Measurements from ENCODE around the gene CNOT2.

The CNOT2 gene

DNA sequence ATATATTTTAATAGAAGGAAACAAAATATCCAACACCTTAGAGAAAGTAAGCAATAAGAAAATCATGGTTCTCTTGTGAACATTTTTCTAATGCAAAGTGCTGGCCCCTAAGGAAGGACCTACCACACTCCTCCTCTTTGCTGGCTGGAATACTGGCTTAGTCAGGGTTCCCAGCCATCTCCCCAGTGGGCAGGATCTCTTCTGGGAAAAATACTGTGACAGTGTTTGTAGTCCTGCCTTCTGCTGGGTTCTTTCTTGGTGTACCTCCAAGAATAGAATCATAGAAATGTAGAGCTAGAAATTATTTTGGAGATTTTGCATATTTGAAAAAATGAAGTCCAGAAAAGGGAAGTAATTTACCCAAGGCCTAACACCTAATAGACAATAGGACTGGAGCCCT, 154.8 kb downstream of the CNOT2 start:
- TF ChIP-seq POLR2AphosphoS5 (IDR thresholded peaks at IDR 0.05; ENCODE audit: low read depth, low read length) (no peak), FOXP2 (optimal IDR thresholded peaks at IDR 0.05; ENCODE audit: borderline replicate concordance, extremely low read depth, extremely low read length, insufficient read depth) (no peak), SIN3A (IDR thresholded peaks at IDR 0.05; ENCODE audit: borderline replicate concordance, insufficient read depth, low read length) (no peak), TAF1 (IDR thresholded peaks at IDR 0.05; ENCODE audit: borderline replicate concordance, insufficient read depth, low read length) (no peak)
- TF ChIP-seq, protein P1, sequence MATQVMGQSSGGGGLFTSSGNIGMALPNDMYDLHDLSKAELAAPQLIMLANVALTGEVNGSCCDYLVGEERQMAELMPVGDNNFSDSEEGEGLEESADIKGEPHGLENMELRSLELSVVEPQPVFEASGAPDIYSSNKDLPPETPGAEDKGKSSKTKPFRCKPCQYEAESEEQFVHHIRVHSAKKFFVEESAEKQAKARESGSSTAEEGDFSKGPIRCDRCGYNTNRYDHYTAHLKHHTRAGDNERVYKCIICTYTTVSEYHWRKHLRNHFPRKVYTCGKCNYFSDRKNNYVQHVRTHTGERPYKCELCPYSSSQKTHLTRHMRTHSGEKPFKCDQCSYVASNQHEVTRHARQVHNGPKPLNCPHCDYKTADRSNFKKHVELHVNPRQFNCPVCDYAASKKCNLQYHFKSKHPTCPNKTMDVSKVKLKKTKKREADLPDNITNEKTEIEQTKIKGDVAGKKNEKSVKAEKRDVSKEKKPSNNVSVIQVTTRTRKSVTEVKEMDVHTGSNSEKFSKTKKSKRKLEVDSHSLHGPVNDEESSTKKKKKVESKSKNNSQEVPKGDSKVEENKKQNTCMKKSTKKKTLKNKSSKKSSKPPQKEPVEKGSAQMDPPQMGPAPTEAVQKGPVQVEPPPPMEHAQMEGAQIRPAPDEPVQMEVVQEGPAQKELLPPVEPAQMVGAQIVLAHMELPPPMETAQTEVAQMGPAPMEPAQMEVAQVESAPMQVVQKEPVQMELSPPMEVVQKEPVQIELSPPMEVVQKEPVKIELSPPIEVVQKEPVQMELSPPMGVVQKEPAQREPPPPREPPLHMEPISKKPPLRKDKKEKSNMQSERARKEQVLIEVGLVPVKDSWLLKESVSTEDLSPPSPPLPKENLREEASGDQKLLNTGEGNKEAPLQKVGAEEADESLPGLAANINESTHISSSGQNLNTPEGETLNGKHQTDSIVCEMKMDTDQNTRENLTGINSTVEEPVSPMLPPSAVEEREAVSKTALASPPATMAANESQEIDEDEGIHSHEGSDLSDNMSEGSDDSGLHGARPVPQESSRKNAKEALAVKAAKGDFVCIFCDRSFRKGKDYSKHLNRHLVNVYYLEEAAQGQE (IDR thresholded peaks at IDR 0.05; ENCODE audit: insufficient read depth in 1 of 2, low read depth in 2 of 2, low read length in 2 of 2): no peak

DNA sequence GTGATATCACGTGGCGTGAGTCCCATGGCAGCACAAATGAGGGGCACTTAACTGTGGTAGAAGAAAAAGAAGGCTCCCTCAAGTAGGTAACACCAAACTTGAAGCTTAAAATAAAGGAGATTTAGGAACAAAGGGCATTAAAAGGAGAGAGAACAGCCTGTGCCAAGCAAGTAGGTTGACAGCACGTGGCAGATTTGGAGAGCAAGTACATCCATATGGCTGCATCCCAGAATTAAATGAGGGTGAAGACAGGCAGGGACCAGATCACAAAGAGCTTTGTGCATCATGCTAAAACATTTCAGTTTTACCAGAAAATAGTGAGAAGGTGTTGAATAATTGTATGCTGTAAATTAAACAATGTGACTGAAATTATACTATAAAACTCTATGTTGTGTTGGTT, 155.6 kb downstream of the CNOT2 start:
- TF ChIP-seq POLR2AphosphoS5 (IDR thresholded peaks at IDR 0.05; ENCODE audit: low read depth, low read length) (no peak), SIN3A (IDR thresholded peaks at IDR 0.05; ENCODE audit: borderline replicate concordance, insufficient read depth, low read length) (no peak), TAF1 (IDR thresholded peaks at IDR 0.05; ENCODE audit: borderline replicate concordance, insufficient read depth, low read length) (no peak), FOXP2 (optimal IDR thresholded peaks at IDR 0.05; ENCODE audit: borderline replicate concordance, extremely low read depth, extremely low read length, insufficient read depth) (no peak)
- TF ChIP-seq, protein P1 (IDR thresholded peaks at IDR 0.05; ENCODE audit: insufficient read depth in 1 of 2, low read depth in 2 of 2, low read length in 2 of 2): no peak

DNA sequence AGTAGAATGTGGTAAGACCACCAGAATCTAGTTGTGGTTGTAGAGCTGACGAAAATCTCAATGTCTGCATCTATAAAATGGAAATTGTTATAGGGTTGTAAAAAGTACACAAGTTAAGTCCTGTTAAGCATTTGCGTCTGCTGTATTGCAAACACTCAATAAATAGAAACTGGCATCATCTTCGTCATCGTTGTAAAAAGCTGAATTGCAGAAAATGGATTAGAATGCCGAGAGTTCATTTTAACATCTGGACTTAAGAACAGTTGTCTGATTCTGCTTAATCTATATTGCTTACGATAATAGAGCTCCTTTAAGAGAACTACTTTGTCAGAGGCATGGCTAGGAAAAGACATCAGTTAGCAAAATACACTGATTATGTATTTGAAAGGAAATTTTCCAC, 156.1 kb downstream of the CNOT2 start:
- TF ChIP-seq TAF1 (IDR thresholded peaks at IDR 0.05; ENCODE audit: borderline replicate concordance, insufficient read depth, low read length): no peak
- no peak for TF ChIP-seq POLR2AphosphoS5 (IDR thresholded peaks at IDR 0.05; ENCODE audit: low read depth, low read length)
- TF ChIP-seq, protein P1 (IDR thresholded peaks at IDR 0.05; ENCODE audit: insufficient read depth in 1 of 2, low read depth in 2 of 2, low read length in 2 of 2): no peak
- TF ChIP-seq SIN3A (IDR thresholded peaks at IDR 0.05; ENCODE audit: borderline replicate concordance, insufficient read depth, low read length): no peak
- no peak for TF ChIP-seq FOXP2 (optimal IDR thresholded peaks at IDR 0.05; ENCODE audit: borderline replicate concordance, extremely low read depth, extremely low read length, insufficient read depth)

DNA sequence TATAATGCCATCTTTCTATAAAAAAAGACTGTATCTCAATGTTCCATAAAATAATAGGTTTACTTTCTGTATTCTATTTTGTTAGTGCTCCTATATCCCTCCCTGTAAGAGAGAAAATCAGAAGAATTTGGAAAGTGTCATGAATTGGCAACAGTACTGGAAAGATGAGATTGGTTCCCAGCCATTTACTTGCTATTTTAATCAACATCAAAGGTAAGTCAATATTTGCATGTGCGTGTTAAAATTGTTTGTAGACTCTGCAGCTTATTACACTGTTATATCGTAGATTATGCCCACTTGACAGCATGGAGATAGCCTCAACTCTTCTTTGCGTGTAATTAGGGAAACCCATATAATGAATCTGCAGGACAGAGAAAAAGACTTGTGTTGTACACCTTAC, 156.9 kb downstream of the CNOT2 start:
- TF ChIP-seq, protein P1 (IDR thresholded peaks at IDR 0.05; ENCODE audit: insufficient read depth in 1 of 2, low read depth in 2 of 2, low read length in 2 of 2): no peak
- TF ChIP-seq SIN3A (IDR thresholded peaks at IDR 0.05; ENCODE audit: borderline replicate concordance, insufficient read depth, low read length): no peak
- TF ChIP-seq TAF1 (IDR thresholded peaks at IDR 0.05; ENCODE audit: borderline replicate concordance, insufficient read depth, low read length): no peak
- no peak for TF ChIP-seq FOXP2 (optimal IDR thresholded peaks at IDR 0.05; ENCODE audit: borderline replicate concordance, extremely low read depth, extremely low read length, insufficient read depth)
- no peak for TF ChIP-seq POLR2AphosphoS5 (IDR thresholded peaks at IDR 0.05; ENCODE audit: low read depth, low read length)

DNA sequence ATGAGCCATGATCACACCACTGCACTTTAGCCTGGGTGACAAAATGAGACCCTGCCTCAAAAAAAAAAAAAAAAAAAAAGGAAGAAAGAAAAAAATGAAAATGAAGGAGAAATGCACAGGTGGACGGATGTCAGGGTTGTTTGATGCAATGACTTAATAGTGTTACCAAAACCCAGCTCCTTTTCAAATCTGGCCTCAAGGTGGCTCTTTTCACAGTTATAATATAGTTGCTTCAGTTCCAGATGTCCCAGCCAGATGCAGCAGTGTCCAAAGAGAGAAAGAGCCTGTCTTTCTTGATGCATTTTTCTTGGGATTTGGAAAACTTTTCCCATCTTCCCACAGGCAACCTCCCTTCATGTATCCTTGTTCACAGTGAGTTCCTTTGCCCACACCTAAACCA, 159.4 kb downstream of the CNOT2 start:
- no peak for TF ChIP-seq SIN3A (IDR thresholded peaks at IDR 0.05; ENCODE audit: borderline replicate concordance, insufficient read depth, low read length)
- TF ChIP-seq FOXP2 (optimal IDR thresholded peaks at IDR 0.05; ENCODE audit: borderline replicate concordance, extremely low read depth, extremely low read length, insufficient read depth): no peak
- no peak for TF ChIP-seq TAF1 (IDR thresholded peaks at IDR 0.05; ENCODE audit: borderline replicate concordance, insufficient read depth, low read length)
- TF ChIP-seq, protein P1 (IDR thresholded peaks at IDR 0.05; ENCODE audit: insufficient read depth in 1 of 2, low read depth in 2 of 2, low read length in 2 of 2): no peak
- TF ChIP-seq POLR2AphosphoS5 (IDR thresholded peaks at IDR 0.05; ENCODE audit: low read depth, low read length): no peak
